Measurements from ENCODE around the gene CCNB2. TPM values are rescaled to one million over a fixed set of nuclear protein-coding genes. Genes with fewer than 3 reads are reported as not detected.

The CCNB2 gene
- total RNA-seq, 1 experiment from 2014 or later, result 86.4 TPM

DNA sequence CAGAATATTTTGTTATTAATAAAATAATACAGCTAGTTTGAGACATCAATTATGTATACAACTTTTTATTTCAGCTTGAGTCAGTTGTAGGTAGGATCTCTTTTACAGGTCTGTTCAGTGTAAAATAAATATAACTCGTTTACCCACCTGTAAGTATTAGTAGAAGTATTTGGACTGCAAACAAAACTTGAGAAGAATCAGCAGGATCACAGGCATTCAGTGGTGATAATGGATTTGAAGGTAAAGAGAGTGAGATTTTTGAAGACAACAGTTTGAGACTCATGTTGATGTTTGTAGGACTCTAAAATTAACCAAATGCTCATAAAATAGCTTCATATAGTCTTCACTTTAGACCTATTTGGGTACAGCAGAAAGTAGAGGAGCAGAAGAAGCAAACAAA, 35.5 kb upstream of the CCNB2 start:
- no TSS peak for BruUV-seq (replicated peaks)
- CTCF ChIA-PET, result no interaction called here
- no peaks in the 10 kb centered on the region for H3K27me3 Mint-ChIP-seq (ENCODE audit: unreplicated experiment)
- H3K4me1 Mint-ChIP-seq (ENCODE audit: low read depth, unreplicated experiment), result no peaks in the 10 kb centered on the region
- no peak overlapping the region for H3K4me3 Mint-ChIP-seq (ENCODE audit: low read depth, unreplicated experiment)
- no peak overlapping the region for H3K27ac Mint-ChIP-seq (ENCODE audit: unreplicated experiment)
- peaks cover 67% of the 10 kb centered on the region for H3K36me3 Mint-ChIP-seq (ENCODE audit: insufficient read depth, unreplicated experiment)
- no peak for DNase-seq
- no peaks in the 10 kb centered on the region for H3K9me3 Mint-ChIP-seq (ENCODE audit: low read depth, unreplicated experiment)
- intact Hi-C loops (cut with micrococcal nuclease; ENCODE audit: unreplicated experiment), result no loop called here
- TF ChIP-seq, protein P1, sequence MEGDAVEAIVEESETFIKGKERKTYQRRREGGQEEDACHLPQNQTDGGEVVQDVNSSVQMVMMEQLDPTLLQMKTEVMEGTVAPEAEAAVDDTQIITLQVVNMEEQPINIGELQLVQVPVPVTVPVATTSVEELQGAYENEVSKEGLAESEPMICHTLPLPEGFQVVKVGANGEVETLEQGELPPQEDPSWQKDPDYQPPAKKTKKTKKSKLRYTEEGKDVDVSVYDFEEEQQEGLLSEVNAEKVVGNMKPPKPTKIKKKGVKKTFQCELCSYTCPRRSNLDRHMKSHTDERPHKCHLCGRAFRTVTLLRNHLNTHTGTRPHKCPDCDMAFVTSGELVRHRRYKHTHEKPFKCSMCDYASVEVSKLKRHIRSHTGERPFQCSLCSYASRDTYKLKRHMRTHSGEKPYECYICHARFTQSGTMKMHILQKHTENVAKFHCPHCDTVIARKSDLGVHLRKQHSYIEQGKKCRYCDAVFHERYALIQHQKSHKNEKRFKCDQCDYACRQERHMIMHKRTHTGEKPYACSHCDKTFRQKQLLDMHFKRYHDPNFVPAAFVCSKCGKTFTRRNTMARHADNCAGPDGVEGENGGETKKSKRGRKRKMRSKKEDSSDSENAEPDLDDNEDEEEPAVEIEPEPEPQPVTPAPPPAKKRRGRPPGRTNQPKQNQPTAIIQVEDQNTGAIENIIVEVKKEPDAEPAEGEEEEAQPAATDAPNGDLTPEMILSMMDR (IDR thresholded peaks at IDR 0.05; ENCODE audit: unreplicated experiment), result no peak

DNA sequence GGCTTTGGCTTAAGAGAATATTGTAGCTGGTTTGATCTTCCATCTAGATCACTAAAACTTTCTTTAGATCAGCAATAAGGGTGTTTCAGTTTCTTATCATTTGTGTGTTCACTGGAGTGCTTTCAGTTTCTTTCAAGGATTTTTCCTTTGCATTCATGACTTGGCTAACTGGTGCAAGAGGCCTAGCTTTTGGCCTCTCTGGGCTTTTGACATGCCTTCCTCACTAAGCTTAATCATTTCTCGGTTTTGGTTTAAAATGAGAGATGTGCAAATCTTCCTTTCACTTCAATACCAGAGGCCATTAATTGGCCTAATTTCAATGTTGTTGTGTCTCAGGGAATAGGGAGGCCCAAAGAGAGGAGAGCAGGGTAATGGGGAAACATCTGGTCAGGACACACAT, 30.3 kb upstream of the CCNB2 start:
- Mint-ChIP-seq H3K27ac (ENCODE audit: unreplicated experiment) (no peak overlapping the region), H3K4me1 (ENCODE audit: low read depth, unreplicated experiment) (no peaks in the 10 kb centered on the region), H3K4me3 (ENCODE audit: low read depth, unreplicated experiment) (no peak overlapping the region), H3K9me3 (ENCODE audit: low read depth, unreplicated experiment) (no peaks in the 10 kb centered on the region), H3K27me3 (ENCODE audit: unreplicated experiment) (no peaks in the 10 kb centered on the region), H3K36me3 (ENCODE audit: insufficient read depth, unreplicated experiment) (peaks cover 46% of the 10 kb centered on the region)
- DNase-seq, result no peak
- intact Hi-C loops (cut with micrococcal nuclease; ENCODE audit: unreplicated experiment), result no loop called here
- TF ChIP-seq, protein P1 (IDR thresholded peaks at IDR 0.05; ENCODE audit: unreplicated experiment), result no peak
- BruUV-seq (replicated peaks), result no TSS peak
- CTCF ChIA-PET, result no interaction called here

DNA sequence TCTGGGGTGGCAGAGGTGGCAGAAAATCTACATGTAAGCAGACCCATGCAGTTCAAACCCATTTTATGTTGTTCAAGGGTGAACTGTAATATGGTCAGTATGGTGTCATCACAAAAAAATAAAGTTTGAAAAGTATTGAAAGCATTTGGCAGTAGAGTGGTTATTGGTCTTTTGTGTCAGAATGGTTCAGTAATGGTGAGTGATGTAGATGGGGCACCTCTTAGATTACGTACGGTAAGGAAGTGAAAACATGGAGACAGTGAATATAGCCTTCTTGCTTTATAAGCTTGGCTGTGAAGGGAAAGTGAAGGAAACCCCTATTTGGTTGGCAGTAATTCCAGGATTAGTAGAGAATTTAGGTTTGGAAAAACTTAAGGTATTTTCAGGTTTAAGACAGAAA, 17.2 kb upstream of the CCNB2 start:
- peaks cover 12% of the 10 kb centered on the region for H3K36me3 Mint-ChIP-seq (ENCODE audit: insufficient read depth, unreplicated experiment)
- no TSS peak for BruUV-seq (replicated peaks)
- no peak for DNase-seq
- H3K27me3 Mint-ChIP-seq (ENCODE audit: unreplicated experiment), result no peaks in the 10 kb centered on the region
- CTCF ChIA-PET, result interaction anchor here (0.7 kb wide), 1 partner anchor 10 kb away, joined by 3 read pairs; no protein-coding TSS in a partner anchor
- no peak overlapping the region for H3K4me3 Mint-ChIP-seq (ENCODE audit: low read depth, unreplicated experiment)
- H3K4me1 Mint-ChIP-seq (ENCODE audit: low read depth, unreplicated experiment), result no peaks in the 10 kb centered on the region
- H3K27ac Mint-ChIP-seq (ENCODE audit: unreplicated experiment), result no peak overlapping the region
- intact Hi-C loops (cut with micrococcal nuclease; ENCODE audit: unreplicated experiment), result no loop called here
- TF ChIP-seq, protein P1 (IDR thresholded peaks at IDR 0.05; ENCODE audit: unreplicated experiment), result no peak
- H3K9me3 Mint-ChIP-seq (ENCODE audit: low read depth, unreplicated experiment), result no peaks in the 10 kb centered on the region

DNA sequence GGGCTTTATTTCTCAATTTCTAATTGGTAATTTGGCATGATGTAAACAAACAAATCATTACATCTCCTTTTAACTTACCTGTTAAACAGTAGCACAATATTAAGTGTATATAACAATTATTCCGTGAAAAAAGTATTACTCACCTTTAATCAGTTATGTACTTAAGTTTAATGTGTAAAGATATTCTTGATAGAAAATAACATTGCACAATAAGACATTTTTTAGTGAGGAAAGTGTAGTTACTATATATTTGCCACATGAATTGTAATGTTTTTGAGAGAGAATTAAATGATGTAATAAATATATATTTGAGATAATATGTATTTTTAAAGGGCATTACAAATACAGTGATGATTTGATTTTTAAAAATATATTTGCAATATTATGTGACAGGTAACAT, 10.9 kb upstream of the CCNB2 start:
- no peak overlapping the region for H3K4me3 Mint-ChIP-seq (ENCODE audit: low read depth, unreplicated experiment)
- TF ChIP-seq, protein P1 (IDR thresholded peaks at IDR 0.05; ENCODE audit: unreplicated experiment), result no peak
- CTCF ChIA-PET, result no interaction called here
- no peaks in the 10 kb centered on the region for H3K9me3 Mint-ChIP-seq (ENCODE audit: low read depth, unreplicated experiment)
- intact Hi-C loops (cut with micrococcal nuclease; ENCODE audit: unreplicated experiment), result no loop called here
- peaks cover 7% of the 10 kb centered on the region for H3K36me3 Mint-ChIP-seq (ENCODE audit: insufficient read depth, unreplicated experiment)
- H3K27me3 Mint-ChIP-seq (ENCODE audit: unreplicated experiment), result no peaks in the 10 kb centered on the region
- H3K27ac Mint-ChIP-seq (ENCODE audit: unreplicated experiment), result no peak overlapping the region
- DNase-seq, result no peak
- no peaks in the 10 kb centered on the region for H3K4me1 Mint-ChIP-seq (ENCODE audit: low read depth, unreplicated experiment)
- no TSS peak for BruUV-seq (replicated peaks)
